GM12875 (cell line): ENCODE results near the gene SYCP2.

Experiments used
- H3K4me3 ChIP-seq: one replicate; pipeline ENCODE4 v1.5.1; 2011; ENCODE audit warnings: low read depth, low read length, control low read depth
- CTCF ChIP-seq: IDR thresholded peaks from 2 replicates; pipeline ENCODE4 v1.5.1; 2011; ENCODE audit warnings: low read depth, mild to moderate bottlenecking, control low read depth, inconsistent platforms, low read length, moderate library complexity, borderline replicate concordance; ENCODE audit not compliant: insufficient read depth

SYCP2 gene

GRCh38 chr20:59933296-59933848 is at the start of gene SYCP2:
Gene SYCP2 (minus strand): TSS chr20:59933637. CDS start chr20:59922413, 11,224 bp downstream.
- H3K4me3 ChIP-seq, result peak within 1 kb of the TSS; percentile 38
- TF ChIP-seq CTCF, result no peak

GRCh38 chr20:59983076-59983475 is 49.6 kb upstream of the SYCP2 start:
- no peak for TF ChIP-seq CTCF
- no peak overlapping the region for H3K4me3 ChIP-seq

GRCh38 chr20:59977086-59977485 is 43.6 kb upstream of the SYCP2 start:
- TF ChIP-seq CTCF, result no peak
- H3K4me3 ChIP-seq, result no peak overlapping the region

- TF ChIP-seq CTCF, result no peak
- no peak overlapping the region for H3K4me3 ChIP-seq
Measured at GRCh38 chr20:59976156-59976782, 42.8 kb upstream of the SYCP2 start.

- H3K4me3 ChIP-seq, result no peak overlapping the region
- TF ChIP-seq CTCF, result no peak
Measured at GRCh38 chr20:59972037-59972801, 38.8 kb upstream of the SYCP2 start.

- no peak for TF ChIP-seq CTCF
- no peak overlapping the region for H3K4me3 ChIP-seq
Measured at GRCh38 chr20:59971428-59971827, 38.0 kb upstream of the SYCP2 start.
